Measurements from ENCODE around the gene ATP8A2. TPM values are rescaled to one million over a fixed set of nuclear protein-coding genes. Genes with fewer than 3 reads are reported as not detected.

The ATP8A2 gene
- total RNA-seq, 1 donor: 0.72 TPM

DNA sequence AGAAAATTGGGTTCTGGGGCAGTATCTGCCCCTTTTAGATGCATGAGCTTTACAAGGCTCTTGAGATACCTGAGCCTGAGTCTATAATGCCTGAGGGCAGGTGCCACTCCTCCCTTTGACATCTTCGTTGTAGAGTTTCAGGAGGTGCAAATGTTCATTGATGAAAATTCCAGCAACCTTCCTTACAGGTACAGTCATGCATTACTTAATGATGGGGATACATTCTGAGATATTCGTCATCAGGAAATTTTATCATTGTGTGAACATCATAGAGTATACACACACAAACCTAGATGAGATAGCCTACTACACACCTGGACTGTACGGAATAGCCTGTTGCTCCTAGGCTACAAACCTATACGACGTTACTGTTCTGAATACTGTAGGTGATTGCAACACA, 370.0 kb downstream of the ATP8A2 start:
- Histone ChIP-seq H3K4me2 (ENCODE audit: insufficient read depth, low read length) (no peak overlapping the region), H3K4me1 (ENCODE audit: insufficient read depth, low read length) (peaks cover 14% of the 10 kb centered on the region), H2AFZ (ENCODE audit: low read length) (no peak overlapping the region), H3K9me3 (ENCODE audit: low read depth, low read length) (no peaks in the 10 kb centered on the region), H3K4me3 (ENCODE audit: insufficient read depth, low read length) (no peak overlapping the region), H3K27me3 (ENCODE audit: insufficient read depth, low read length) (no peaks in the 10 kb centered on the region), H3K79me2 (ENCODE audit: insufficient read depth, low read length) (no peaks in the 10 kb centered on the region), H4K20me1 (ENCODE audit: insufficient read depth, low read length) (no peaks in the 10 kb centered on the region), H3K36me3 (ENCODE audit: insufficient read depth, low read length) (no peaks in the 10 kb centered on the region), H3K27ac (ENCODE audit: low read depth, low read length) (no peak overlapping the region)
- no peak for DNase-seq (ENCODE audit: insufficient read length, low spot score, missing footprints)
- TF ChIP-seq, protein P1, sequence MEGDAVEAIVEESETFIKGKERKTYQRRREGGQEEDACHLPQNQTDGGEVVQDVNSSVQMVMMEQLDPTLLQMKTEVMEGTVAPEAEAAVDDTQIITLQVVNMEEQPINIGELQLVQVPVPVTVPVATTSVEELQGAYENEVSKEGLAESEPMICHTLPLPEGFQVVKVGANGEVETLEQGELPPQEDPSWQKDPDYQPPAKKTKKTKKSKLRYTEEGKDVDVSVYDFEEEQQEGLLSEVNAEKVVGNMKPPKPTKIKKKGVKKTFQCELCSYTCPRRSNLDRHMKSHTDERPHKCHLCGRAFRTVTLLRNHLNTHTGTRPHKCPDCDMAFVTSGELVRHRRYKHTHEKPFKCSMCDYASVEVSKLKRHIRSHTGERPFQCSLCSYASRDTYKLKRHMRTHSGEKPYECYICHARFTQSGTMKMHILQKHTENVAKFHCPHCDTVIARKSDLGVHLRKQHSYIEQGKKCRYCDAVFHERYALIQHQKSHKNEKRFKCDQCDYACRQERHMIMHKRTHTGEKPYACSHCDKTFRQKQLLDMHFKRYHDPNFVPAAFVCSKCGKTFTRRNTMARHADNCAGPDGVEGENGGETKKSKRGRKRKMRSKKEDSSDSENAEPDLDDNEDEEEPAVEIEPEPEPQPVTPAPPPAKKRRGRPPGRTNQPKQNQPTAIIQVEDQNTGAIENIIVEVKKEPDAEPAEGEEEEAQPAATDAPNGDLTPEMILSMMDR (IDR thresholded peaks at IDR 0.05; ENCODE audit: extremely low read depth, low read depth, low read length): no peak

- Histone ChIP-seq H3K4me2 (ENCODE audit: insufficient read depth, low read length) (no peak overlapping the region), H3K9me3 (ENCODE audit: low read depth, low read length) (no peaks in the 10 kb centered on the region), H3K4me1 (ENCODE audit: insufficient read depth, low read length) (peaks cover 14% of the 10 kb centered on the region), H3K27ac (ENCODE audit: low read depth, low read length) (no peak overlapping the region), H3K36me3 (ENCODE audit: insufficient read depth, low read length) (no peaks in the 10 kb centered on the region), H3K4me3 (ENCODE audit: insufficient read depth, low read length) (no peak overlapping the region), H4K20me1 (ENCODE audit: insufficient read depth, low read length) (no peaks in the 10 kb centered on the region), H3K27me3 (ENCODE audit: insufficient read depth, low read length) (no peaks in the 10 kb centered on the region), H2AFZ (ENCODE audit: low read length) (no peak overlapping the region), H3K79me2 (ENCODE audit: insufficient read depth, low read length) (no peaks in the 10 kb centered on the region)
- no peak for DNase-seq (ENCODE audit: insufficient read length, low spot score, missing footprints)
- TF ChIP-seq, protein P1 (IDR thresholded peaks at IDR 0.05; ENCODE audit: extremely low read depth, low read depth, low read length): no peak
Measured at GRCh38 chr13:25742220-25742619, 370.4 kb downstream of the ATP8A2 start.

GRCh38 chr13:25743421-25743820, 371.6 kb downstream of the ATP8A2 start:
- no peak overlapping the region for H3K4me3 ChIP-seq (ENCODE audit: insufficient read depth, low read length)
- H3K27me3 ChIP-seq (ENCODE audit: insufficient read depth, low read length): no peaks in the 10 kb centered on the region
- DNase-seq (ENCODE audit: insufficient read length, low spot score, missing footprints): no peak
- H3K4me2 ChIP-seq (ENCODE audit: insufficient read depth, low read length): no peak overlapping the region
- no peaks in the 10 kb centered on the region for H4K20me1 ChIP-seq (ENCODE audit: insufficient read depth, low read length)
- H3K36me3 ChIP-seq (ENCODE audit: insufficient read depth, low read length): no peaks in the 10 kb centered on the region
- peaks cover 8% of the 10 kb centered on the region for H3K4me1 ChIP-seq (ENCODE audit: insufficient read depth, low read length)
- TF ChIP-seq, protein P1 (IDR thresholded peaks at IDR 0.05; ENCODE audit: extremely low read depth, low read depth, low read length): no peak
- no peaks in the 10 kb centered on the region for H3K79me2 ChIP-seq (ENCODE audit: insufficient read depth, low read length)
- no peaks in the 10 kb centered on the region for H3K9me3 ChIP-seq (ENCODE audit: low read depth, low read length)
- no peak overlapping the region for H2AFZ ChIP-seq (ENCODE audit: low read length)
- H3K27ac ChIP-seq (ENCODE audit: low read depth, low read length): no peak overlapping the region

DNA sequence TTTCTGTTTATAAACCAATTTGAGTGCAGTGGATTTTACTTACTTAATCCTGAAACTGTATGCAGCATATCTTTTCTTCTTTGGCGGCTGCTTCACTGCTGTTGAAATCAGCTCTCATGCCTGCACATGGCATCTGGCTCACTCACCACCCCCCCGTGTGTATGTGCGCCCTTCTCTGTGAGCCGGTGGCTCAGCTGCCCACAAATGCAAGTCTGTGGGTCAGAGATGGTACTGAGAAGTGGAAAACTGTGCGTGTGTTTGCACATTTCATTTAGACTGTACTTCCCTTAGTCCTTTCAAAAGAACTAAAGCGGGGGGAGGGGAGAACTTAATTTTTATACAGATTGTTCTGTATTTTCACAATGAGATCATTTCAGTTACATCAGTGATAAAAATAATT, 372.4 kb downstream of the ATP8A2 start:
- Histone ChIP-seq H3K4me1 (ENCODE audit: insufficient read depth, low read length) (peaks cover 1% of the 10 kb centered on the region), H3K27me3 (ENCODE audit: insufficient read depth, low read length) (no peaks in the 10 kb centered on the region), H2AFZ (ENCODE audit: low read length) (no peak overlapping the region), H3K9me3 (ENCODE audit: low read depth, low read length) (no peaks in the 10 kb centered on the region), H4K20me1 (ENCODE audit: insufficient read depth, low read length) (no peaks in the 10 kb centered on the region), H3K4me2 (ENCODE audit: insufficient read depth, low read length) (no peak overlapping the region), H3K27ac (ENCODE audit: low read depth, low read length) (no peak overlapping the region), H3K4me3 (ENCODE audit: insufficient read depth, low read length) (no peak overlapping the region), H3K79me2 (ENCODE audit: insufficient read depth, low read length) (no peaks in the 10 kb centered on the region), H3K36me3 (ENCODE audit: insufficient read depth, low read length) (no peaks in the 10 kb centered on the region)
- DNase-seq (ENCODE audit: insufficient read length, low spot score, missing footprints): no peak
- TF ChIP-seq, protein P1 (IDR thresholded peaks at IDR 0.05; ENCODE audit: extremely low read depth, low read depth, low read length): no peak

Measured in osteoblast (primary cell).